Measurements from ENCODE around the gene TRIM38.
"Not testable (repeated sequence)": the region's sequence is repeated elsewhere in the genome, so short reads cannot be mapped to it uniquely, and the experiment has no call there.

Gene TRIM38

GRCh38 chr6:25921525-25922203 is 40.9 kb upstream of the TRIM38 start:
- no peak for TF ChIP-seq CTCF (IDR thresholded peaks at IDR 0.05; ENCODE audit: extremely low read depth, missing control alignments)
- no peak for DNase-seq (ENCODE audit: low spot score)

- no peak for DNase-seq (ENCODE audit: low spot score)
- no peak for TF ChIP-seq CTCF (IDR thresholded peaks at IDR 0.05; ENCODE audit: extremely low read depth, missing control alignments)
Observed at GRCh38 chr6:25922301-25922700, 40.3 kb upstream of the TRIM38 start.

GRCh38 chr6:25925876-25926275 is 36.7 kb upstream of the TRIM38 start:
- DNase-seq (ENCODE audit: low spot score): no peak
- no peak for TF ChIP-seq CTCF (IDR thresholded peaks at IDR 0.05; ENCODE audit: extremely low read depth, missing control alignments)

GRCh38 chr6:25927178-25927577 is 35.4 kb upstream of the TRIM38 start:
- no peak for DNase-seq (ENCODE audit: low spot score)

GRCh38 chr6:25927756-25928216 is 34.8 kb upstream of the TRIM38 start:
- DNase-seq (ENCODE audit: low spot score): no peak

More at GRCh38 chr6:25927178-25927577, 35.4 kb upstream of the TRIM38 start:
- TF ChIP-seq CTCF (IDR thresholded peaks at IDR 0.05; ENCODE audit: extremely low read depth, missing control alignments): no peak

GRCh38 chr6:25928562-25929324 is 33.9 kb upstream of the TRIM38 start:
- DNase-seq (ENCODE audit: low spot score): no peak
- TF ChIP-seq CTCF (IDR thresholded peaks at IDR 0.05; ENCODE audit: extremely low read depth, missing control alignments): no peak

More at GRCh38 chr6:25927756-25928216, 34.8 kb upstream of the TRIM38 start:
- no peak for TF ChIP-seq CTCF (IDR thresholded peaks at IDR 0.05; ENCODE audit: extremely low read depth, missing control alignments)

GRCh38 chr6:25929785-25930184 is 32.8 kb upstream of the TRIM38 start:
- DNase-seq (ENCODE audit: low spot score): not testable (repeated sequence)

Measured in GM20000 (cell line).